Heart left ventricle (tissue), 16 donors: ENCODE results near the gene HCLS1. TPM values are rescaled to one million over a fixed set of nuclear protein-coding genes. Genes with fewer than 3 reads are reported as not detected.

Source experiments
- ATAC-seq, 4 donors: fragments of 200-7000 bp; cut with Tn5 transposase; one replicate each; pipeline ENCODE4 v1.9.1; 2020 to 2022; ENCODE audit warnings: moderate library complexity in 4 of 4, mild to moderate bottlenecking in 3 of 4, moderate number of reproducible peaks in 1 of 4
- DNase-seq, 5 donors: peaks; one replicate each; pipeline ENCODE4 v3.0.0-alpha.2; 2020
- H3K27ac ChIP-seq, 12 donors: fragments of 200-600 bp; sonication (generic) in 4 of 12; one replicate each; pipeline versions ENCODE4 v1.5.0 to v1.8.0; 2016 to 2022; ENCODE audit warnings: mild to moderate bottlenecking in 2 of 12
- H3K27me3 ChIP-seq, 9 donors: fragments of 200-600 bp; sonication (generic) in 2 of 9; one replicate each; pipeline versions ENCODE4 v1.5.1 to v1.8.0; 2016 to 2022; ENCODE audit warnings: mild to moderate bottlenecking in 3 of 9
- H3K36me3 ChIP-seq, 9 donors: fragments of 200-600 bp; sonication (generic) in 2 of 9; one replicate each; pipeline versions ENCODE4 v1.5.0 to v1.8.0; 2018 to 2022; ENCODE audit warnings: mild to moderate bottlenecking in 2 of 9
- H3K4me1 ChIP-seq, 12 donors: fragments of 200-600 bp; sonication (generic) in 4 of 12; one replicate each; pipeline versions ENCODE4 v1.5.0 to v1.8.0; 2016 to 2022; ENCODE audit warnings: mild to moderate bottlenecking in 3 of 12
- H3K4me3 ChIP-seq, 12 donors: fragments of 200-600 bp; sonication (generic) in 4 of 12; one replicate each; pipeline versions ENCODE4 v1.5.0 to v1.8.0; 2017 to 2022; ENCODE audit warnings: mild to moderate bottlenecking in 9 of 12, moderate library complexity in 4 of 12
- H3K9me3 ChIP-seq, 12 donors: fragments of 200-600 bp; sonication (generic) in 4 of 12; one replicate each; pipeline versions ENCODE4 v1.5.0 to v1.8.0; 2016 to 2022; ENCODE audit warnings: mild to moderate bottlenecking in 1 of 12
- CTCF ChIP-seq, 12 donors: fragments of 200-600 bp; sonication (generic) in 4 of 12; IDR thresholded peaks; one replicate each; pipeline versions ENCODE4 v1.5.0 to v1.8.0; 2018 to 2022; ENCODE audit warnings: antibody characterized with exemption in 12 of 12, mild to moderate bottlenecking in 5 of 12
- POLR2A ChIP-seq, 2 donors: fragments of 450-650 bp; IDR thresholded peaks; one replicate each; pipeline ENCODE4 v1.6.1; 2017; ENCODE audit warnings: antibody characterized with exemption in 2 of 2, mild to moderate bottlenecking in 2 of 2, moderate library complexity in 2 of 2
- WGBS, 4 donors: extraction: QIAGEN DNeasy Blood & Tissue Kit in 2 of 4; methylation state at CpG; one replicate each; pipeline versions ENCODE4 v1.1.5 to v1.1.7; 2013 to 2018; 5-methylcytosine and 5-hydroxymethylcytosine counted together
- intact Hi-C, 10 donors: fragments of 100-400 bp; cut with DNase I; formaldehyde crosslinking; loops; one replicate each; pipeline versions ENCODE4 v1.11.1 to v1.14.2; 2022
- polyA plus RNA-seq, 2 donors: library from polyadenylated mRNA; stranded (reverse); fragments of 200-250 nt; gene quantifications; one replicate each; pipeline ENCODE4 v1.2.3, GENCODE V29; 2013
- total RNA-seq, 9 donors: library from RNA; depleted of rRNA in 2 of 9; stranded (reverse); fragments of >200 nt in 2 of 9; fragmentation: NEBNext Ultra II Directional in 3 of 9; extraction: Animal tissue kit (Norgen Biotek cat#: 25700) in 3 of 9; gene quantifications; one replicate each; pipeline versions ENCODE4 v1.1.0 to v1.2.4, GENCODE V29; 2016 to 2023
- donor health status: ischemic (EF 13 %, LVEDD 7.1; RV severe dilation, severe dysfunction).
- donor health status: healthy with polysubstance abuse.
- donor health status: DM: no; HTN: yes; CAD: no.
- donor health status: DM: no; HTN: no; CAD: no.
- donor health status: ischemic (EF 25% LVEDD 6.9; RV normal size, moderate dysfunction).
- donor health status: ischemic (EF 25% LVEDD 5.7; RV mildly dilated, moderate dysfunction).
- donor health status: healthy.
- donor health status: DM: yes; HTN: yes; CAD: no.
- donor health status: ischemic (EF 35%, LVEDD 5.7; RV mildly dilated, moderate dysfunction).
- donor health status: nonischemic (EF 11% LVEDD 7.7; RV severe dilation, severe dysfunction).
- donor health status: DM: yes; HTN: yes; CAD: no.
- donor health status: PGD.
- donor health status: ischemic (EF 29% LVEDD 5.4; RV normal size, mild dysfunction).
- donor health status: nonischemic (EF 23%, LVEDD 6.1; RV moderate dilation, normal function).

Gene HCLS1
- total and polyA plus RNA-seq, 11 donors: 7.4 to 72.4 (median 10.6) TPM

- H3K4me1 ChIP-seq: peaks cover 0 to 41% (median 0%) of the 10 kb centered on the region in 12 donors
- intact Hi-C loops: loop anchor here in 1 of 10 donors (10.0 kb wide), 1 partner anchor 59 kb away; no protein-coding TSS in a partner anchor
- ATAC-seq: no peak
- H3K9me3 ChIP-seq: no peaks in the 10 kb centered on the region
- H3K27ac ChIP-seq: peak overlapping the region in 1 of 12 donors; percentile 76
- H3K4me3 ChIP-seq: no peak overlapping the region
- no peaks in the 10 kb centered on the region for H3K27me3 ChIP-seq
- no peak for DNase-seq
- TF ChIP-seq CTCF (IDR thresholded peaks at IDR 0.05) (no peak), POLR2A (IDR thresholded peaks at IDR 0.05) (no peak)
- WGBS, 4 donors: 63 to 87% (median 81%) methylated on average over 2 of the region's 2 CpGs
- peaks cover 5 to 84% (median 72%) of the 10 kb centered on the region in 9 donors for H3K36me3 ChIP-seq
These were observed 4.8 kb upstream of the HCLS1 start for GRCh38 chr3:121665488-121665887.

- ATAC-seq (peak in 2 of 4 donors; percentile 26 to 41), DNase-seq (no peak)
- H3K4me1 ChIP-seq: peaks cover 0 to 60% (median 13%) of the 10 kb centered on the region in 12 donors
- TF ChIP-seq POLR2A (IDR thresholded peaks at IDR 0.05) (no peak), CTCF (IDR thresholded peaks at IDR 0.05) (no peak)
- peaks cover 5 to 63% (median 56%) of the 10 kb centered on the region in 9 donors for H3K36me3 ChIP-seq
- H3K4me3 ChIP-seq: no peak overlapping the region
- no peaks in the 10 kb centered on the region for H3K27me3 ChIP-seq
- no peaks in the 10 kb centered on the region for H3K9me3 ChIP-seq
- H3K27ac ChIP-seq: peak overlapping the region in 8 of 12 donors; percentile 12 to 60 (median 34)
- intact Hi-C loops: loop anchor here in 1 of 10 donors (10.0 kb wide), 1 partner anchor 61 kb away; no protein-coding TSS in a partner anchor
- WGBS, 4 donors: 57 to 71% (median 59%) methylated on average over 2 of the region's 2 CpGs
These were observed 2.6 kb upstream of the HCLS1 start for GRCh38 chr3:121663171-121663847.

- intact Hi-C loops: loop anchor here in 1 of 10 donors (10.0 kb wide), 1 partner anchor 62 kb away; no protein-coding TSS in a partner anchor
- TF ChIP-seq CTCF (IDR thresholded peaks at IDR 0.05): no peak
- TF ChIP-seq POLR2A (IDR thresholded peaks at IDR 0.05): no peak
- no peak for ATAC-seq
- no peaks in the 10 kb centered on the region for H3K9me3 ChIP-seq
- H3K27ac ChIP-seq: peak overlapping the region in 4 of 12 donors; percentile 16 to 60 (median 43)
- peaks cover 0 to 61% (median 14%) of the 10 kb centered on the region in 12 donors for H3K4me1 ChIP-seq
- no peak for DNase-seq
- no peaks in the 10 kb centered on the region for H3K27me3 ChIP-seq
- no peak overlapping the region for H3K4me3 ChIP-seq
- peaks cover 5 to 58% (median 51%) of the 10 kb centered on the region in 9 donors for H3K36me3 ChIP-seq
These were observed 2.0 kb upstream of the HCLS1 start for GRCh38 chr3:121662742-121663141.

- peaks cover under 1 to 58% (median 37%) of the 10 kb centered on the region in 9 donors for H3K36me3 ChIP-seq
- DNase-seq (no peak), ATAC-seq (no peak)
- peaks cover 0 to 49% (median 14%) of the 10 kb centered on the region in 12 donors for H3K4me1 ChIP-seq
- H3K27ac ChIP-seq: peak overlapping the region in 10 of 12 donors; percentile 12 to 97 (median 48)
- intact Hi-C loops: loop anchor here in 1 of 10 donors (10.0 kb wide), 1 partner anchor 63 kb away; no protein-coding TSS in a partner anchor
- whole genome bisulfite sequencing, 4 donors: 90 to 93% (median 92%) methylated on average over 6 of the region's 6 CpGs
- no peaks in the 10 kb centered on the region for H3K9me3 ChIP-seq
- H3K4me3 ChIP-seq: no peak overlapping the region
- no peak for TF ChIP-seq CTCF (IDR thresholded peaks at IDR 0.05)
- TF ChIP-seq POLR2A (IDR thresholded peaks at IDR 0.05): no peak
- no peaks in the 10 kb centered on the region for H3K27me3 ChIP-seq
These were observed 673 bp upstream of the HCLS1 start for GRCh38 chr3:121661376-121661775.
